ENCODE measurements around the gene EPB41L4A.
A peak's percentile ranks its signal among the peaks of the same experiment; 100 is the strongest.
"Not testable (repeated sequence)": the region's sequence is repeated elsewhere in the genome, so short reads cannot be mapped to it uniquely, and the experiment has no call there.

EPB41L4A gene

GRCh38 chr5:112419164-112419985, at the start of gene EPB41L4A:
EPB41L4A (minus strand) TSS chr5:112419277; CDS start chr5:112419039, 238 bp downstream.
- no peaks in the 10 kb centered on the region for H3K27me3 ChIP-seq (ENCODE audit: control insufficient read depth in 5 of 5, insufficient read depth in 4 of 5, low read length in 5 of 5)
- peak within 1 kb of the TSS; percentile 81 to 98 (median 94) for H3K4me3 ChIP-seq (ENCODE audit: low read depth in 1 of 5, low read length in 5 of 5)
- peak within 1 kb of the TSS; percentile 87 for H3K27ac ChIP-seq (ENCODE audit: low read depth, low read length)
- peaks cover 0 to 31% (median 20%) of the 10 kb centered on the region in 5 donors for H3K4me1 ChIP-seq (ENCODE audit: control insufficient read depth in 5 of 5, insufficient read depth in 5 of 5, low read length in 5 of 5)
- no peaks in the 10 kb centered on the region for H3K9me3 ChIP-seq (ENCODE audit: control insufficient read depth in 5 of 5, low read length in 5 of 5)
- H3K36me3 ChIP-seq (ENCODE audit: control insufficient read depth in 5 of 5, insufficient read depth in 5 of 5, low read length in 5 of 5) = no peaks in the 10 kb centered on the region
- peak within 1 kb of the TSS; percentile 62 to 89 (median 82) for H3K9ac ChIP-seq (ENCODE audit: low read length in 5 of 5)

- H3K27ac ChIP-seq (ENCODE audit: low read depth, low read length) = no peak overlapping the region
- H3K27me3 ChIP-seq (ENCODE audit: control insufficient read depth in 5 of 5, insufficient read depth in 4 of 5, low read length in 5 of 5) = no peaks in the 10 kb centered on the region
- no peak overlapping the region for H3K4me3 ChIP-seq (ENCODE audit: low read depth in 1 of 5, low read length in 5 of 5)
- no peak overlapping the region for H3K9ac ChIP-seq (ENCODE audit: low read length in 5 of 5)
- H3K9me3 ChIP-seq (ENCODE audit: control insufficient read depth in 5 of 5, low read length in 5 of 5) = no peaks in the 10 kb centered on the region
- H3K36me3 ChIP-seq (ENCODE audit: control insufficient read depth in 5 of 5, insufficient read depth in 5 of 5, low read length in 5 of 5) = no peaks in the 10 kb centered on the region
- peaks cover 0 to under 1% (median 0%) of the 10 kb centered on the region in 5 donors for H3K4me1 ChIP-seq (ENCODE audit: control insufficient read depth in 5 of 5, insufficient read depth in 5 of 5, low read length in 5 of 5)
Observed at GRCh38 chr5:112467485-112467884, 48.4 kb upstream of the EPB41L4A start.

GRCh38 chr5:112466261-112466660, 47.2 kb upstream of the EPB41L4A start:
- H3K36me3 ChIP-seq (ENCODE audit: control insufficient read depth in 5 of 5, insufficient read depth in 5 of 5, low read length in 5 of 5); H3K27ac ChIP-seq (ENCODE audit: low read depth, low read length); H3K27me3 ChIP-seq (ENCODE audit: control insufficient read depth in 5 of 5, insufficient read depth in 4 of 5, low read length in 5 of 5); H3K4me1 ChIP-seq (ENCODE audit: control insufficient read depth in 5 of 5, insufficient read depth in 5 of 5, low read length in 5 of 5); H3K4me3 ChIP-seq (ENCODE audit: low read depth in 1 of 5, low read length in 5 of 5); H3K9me3 ChIP-seq (ENCODE audit: control insufficient read depth in 5 of 5, low read length in 5 of 5); H3K9ac ChIP-seq (ENCODE audit: low read length in 5 of 5): not testable (repeated sequence)

- H3K9me3 ChIP-seq (ENCODE audit: control insufficient read depth in 5 of 5, low read length in 5 of 5); H3K36me3 ChIP-seq (ENCODE audit: control insufficient read depth in 5 of 5, insufficient read depth in 5 of 5, low read length in 5 of 5); H3K9ac ChIP-seq (ENCODE audit: low read length in 5 of 5); H3K27ac ChIP-seq (ENCODE audit: low read depth, low read length); H3K4me3 ChIP-seq (ENCODE audit: low read depth in 1 of 5, low read length in 5 of 5); H3K4me1 ChIP-seq (ENCODE audit: control insufficient read depth in 5 of 5, insufficient read depth in 5 of 5, low read length in 5 of 5); H3K27me3 ChIP-seq (ENCODE audit: control insufficient read depth in 5 of 5, insufficient read depth in 4 of 5, low read length in 5 of 5): not testable (repeated sequence)
Observed at GRCh38 chr5:112447187-112447760, 28.2 kb upstream of the EPB41L4A start.

GRCh38 chr5:112445626-112446350, 26.7 kb upstream of the EPB41L4A start:
- Histone ChIP-seq H3K27ac (ENCODE audit: low read depth, low read length) (no peak overlapping the region), H3K27me3 (ENCODE audit: control insufficient read depth in 5 of 5, insufficient read depth in 4 of 5, low read length in 5 of 5) (no peaks in the 10 kb centered on the region), H3K4me3 (ENCODE audit: low read depth in 1 of 5, low read length in 5 of 5) (no peak overlapping the region), H3K36me3 (ENCODE audit: control insufficient read depth in 5 of 5, insufficient read depth in 5 of 5, low read length in 5 of 5) (no peaks in the 10 kb centered on the region), H3K9ac (ENCODE audit: low read length in 5 of 5) (no peak overlapping the region), H3K9me3 (ENCODE audit: control insufficient read depth in 5 of 5, low read length in 5 of 5) (no peaks in the 10 kb centered on the region), H3K4me1 (ENCODE audit: control insufficient read depth in 5 of 5, insufficient read depth in 5 of 5, low read length in 5 of 5) (no peaks in the 10 kb centered on the region)

- not testable (repeated sequence) for H3K9me3 ChIP-seq (ENCODE audit: control insufficient read depth in 5 of 5, low read length in 5 of 5); H3K4me3 ChIP-seq (ENCODE audit: low read depth in 1 of 5, low read length in 5 of 5); H3K9ac ChIP-seq (ENCODE audit: low read length in 5 of 5)
Observed at GRCh38 chr5:112443932-112444331, 24.9 kb upstream of the EPB41L4A start.

GRCh38 chr5:112440031-112440430, 21.0 kb upstream of the EPB41L4A start:
- Histone ChIP-seq H3K36me3 (ENCODE audit: control insufficient read depth in 5 of 5, insufficient read depth in 5 of 5, low read length in 5 of 5) (no peaks in the 10 kb centered on the region), H3K4me1 (ENCODE audit: control insufficient read depth in 5 of 5, insufficient read depth in 5 of 5, low read length in 5 of 5) (peaks cover 0 to 3% (median 0%) of the 10 kb centered on the region in 5 donors), H3K4me3 (ENCODE audit: low read depth in 1 of 5, low read length in 5 of 5) (no peak overlapping the region), H3K9me3 (ENCODE audit: control insufficient read depth in 5 of 5, low read length in 5 of 5) (no peaks in the 10 kb centered on the region), H3K9ac (ENCODE audit: low read length in 5 of 5) (no peak overlapping the region), H3K27me3 (ENCODE audit: control insufficient read depth in 5 of 5, insufficient read depth in 4 of 5, low read length in 5 of 5) (no peaks in the 10 kb centered on the region), H3K27ac (ENCODE audit: low read depth, low read length) (no peak overlapping the region)

More at GRCh38 chr5:112443932-112444331, 24.9 kb upstream of the EPB41L4A start:
- not testable (repeated sequence) for H3K27ac ChIP-seq (ENCODE audit: low read depth, low read length); H3K36me3 ChIP-seq (ENCODE audit: control insufficient read depth in 5 of 5, insufficient read depth in 5 of 5, low read length in 5 of 5); H3K27me3 ChIP-seq (ENCODE audit: control insufficient read depth in 5 of 5, insufficient read depth in 4 of 5, low read length in 5 of 5); H3K4me1 ChIP-seq (ENCODE audit: control insufficient read depth in 5 of 5, insufficient read depth in 5 of 5, low read length in 5 of 5)

GRCh38 chr5:112436144-112436543, 17.1 kb upstream of the EPB41L4A start:
- Histone ChIP-seq H3K9ac (ENCODE audit: low read length in 5 of 5) (no peak overlapping the region), H3K36me3 (ENCODE audit: control insufficient read depth in 5 of 5, insufficient read depth in 5 of 5, low read length in 5 of 5) (no peaks in the 10 kb centered on the region), H3K9me3 (ENCODE audit: control insufficient read depth in 5 of 5, low read length in 5 of 5) (no peaks in the 10 kb centered on the region), H3K4me3 (ENCODE audit: low read depth in 1 of 5, low read length in 5 of 5) (no peak overlapping the region), H3K27me3 (ENCODE audit: control insufficient read depth in 5 of 5, insufficient read depth in 4 of 5, low read length in 5 of 5) (no peaks in the 10 kb centered on the region), H3K4me1 (ENCODE audit: control insufficient read depth in 5 of 5, insufficient read depth in 5 of 5, low read length in 5 of 5) (peaks cover 0 to 3% (median 0%) of the 10 kb centered on the region in 5 donors), H3K27ac (ENCODE audit: low read depth, low read length) (no peak overlapping the region)

GRCh38 chr5:112434641-112435040, 15.6 kb upstream of the EPB41L4A start:
- H3K27me3 ChIP-seq (ENCODE audit: control insufficient read depth in 5 of 5, insufficient read depth in 4 of 5, low read length in 5 of 5) = no peaks in the 10 kb centered on the region
- H3K36me3 ChIP-seq (ENCODE audit: control insufficient read depth in 5 of 5, insufficient read depth in 5 of 5, low read length in 5 of 5) = no peaks in the 10 kb centered on the region
- H3K4me1 ChIP-seq (ENCODE audit: control insufficient read depth in 5 of 5, insufficient read depth in 5 of 5, low read length in 5 of 5) = peaks cover 0 to 3% (median 0%) of the 10 kb centered on the region in 5 donors
- H3K9ac ChIP-seq (ENCODE audit: low read length in 5 of 5) = no peak overlapping the region
- no peak overlapping the region for H3K4me3 ChIP-seq (ENCODE audit: low read depth in 1 of 5, low read length in 5 of 5)
- no peak overlapping the region for H3K27ac ChIP-seq (ENCODE audit: low read depth, low read length)
- H3K9me3 ChIP-seq (ENCODE audit: control insufficient read depth in 5 of 5, low read length in 5 of 5) = no peaks in the 10 kb centered on the region

GRCh38 chr5:112426202-112426601, 7.1 kb upstream of the EPB41L4A start:
- H3K9ac ChIP-seq (ENCODE audit: low read length in 5 of 5); H3K9me3 ChIP-seq (ENCODE audit: control insufficient read depth in 5 of 5, low read length in 5 of 5); H3K4me1 ChIP-seq (ENCODE audit: control insufficient read depth in 5 of 5, insufficient read depth in 5 of 5, low read length in 5 of 5); H3K27me3 ChIP-seq (ENCODE audit: control insufficient read depth in 5 of 5, insufficient read depth in 4 of 5, low read length in 5 of 5); H3K4me3 ChIP-seq (ENCODE audit: low read depth in 1 of 5, low read length in 5 of 5); H3K27ac ChIP-seq (ENCODE audit: low read depth, low read length); H3K36me3 ChIP-seq (ENCODE audit: control insufficient read depth in 5 of 5, insufficient read depth in 5 of 5, low read length in 5 of 5): not testable (repeated sequence)

Data from subcutaneous abdominal adipose tissue (tissue), 5 donors.